Right kidney (tissue), 1 donor: ENCODE results near the gene ZNF587B.
"Not testable (repeated sequence)": the region's sequence is repeated elsewhere in the genome, so short reads cannot be mapped to it uniquely, and the experiment has no call there.

Experiments used
- DNase-seq: peaks from one replicate; pipeline ENCODE4 v3.0.0-alpha.2; 2016

ZNF587B gene

DNA sequence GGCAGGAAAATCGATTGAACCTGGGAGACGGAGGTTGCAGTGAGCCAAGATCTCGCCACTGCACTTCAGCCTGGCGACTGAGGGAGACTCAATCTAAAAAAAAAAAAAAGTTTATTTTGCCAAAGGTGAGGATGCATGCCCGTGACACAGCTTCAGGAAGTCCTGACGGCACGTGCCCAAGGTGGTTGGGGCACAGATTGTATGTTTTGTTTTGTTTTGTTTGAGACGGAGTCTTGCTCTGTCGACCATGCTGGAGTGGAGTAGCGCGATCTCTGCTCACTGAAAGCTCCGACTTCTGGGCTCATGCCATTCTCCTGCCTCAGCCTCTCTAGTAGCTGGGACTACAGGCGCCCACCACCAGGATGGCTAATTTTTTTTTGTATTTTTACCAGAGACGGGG is 12.1 kb upstream of the ZNF587B start:
- no peak for DNase-seq

DNA sequence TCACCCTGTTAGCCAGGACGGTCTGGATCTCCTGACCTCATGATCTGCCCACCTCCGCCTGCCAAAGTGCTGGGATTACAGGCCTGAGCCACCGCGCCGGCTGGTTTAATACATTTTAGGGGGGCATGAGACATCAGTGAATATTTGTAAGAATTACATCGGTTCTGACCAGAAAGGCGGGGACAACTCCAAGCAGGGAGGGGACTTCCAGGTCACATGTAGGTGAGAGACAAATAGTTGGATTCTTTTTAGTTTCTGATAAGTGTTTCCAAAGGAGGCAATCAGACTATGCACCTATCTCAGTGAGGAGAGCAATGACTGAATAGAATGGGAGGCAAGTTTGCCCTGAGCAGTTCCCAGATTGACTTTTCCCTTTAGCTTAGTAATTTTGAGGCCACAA is 11.7 kb upstream of the ZNF587B start:
- DNase-seq: no peak

DNA sequence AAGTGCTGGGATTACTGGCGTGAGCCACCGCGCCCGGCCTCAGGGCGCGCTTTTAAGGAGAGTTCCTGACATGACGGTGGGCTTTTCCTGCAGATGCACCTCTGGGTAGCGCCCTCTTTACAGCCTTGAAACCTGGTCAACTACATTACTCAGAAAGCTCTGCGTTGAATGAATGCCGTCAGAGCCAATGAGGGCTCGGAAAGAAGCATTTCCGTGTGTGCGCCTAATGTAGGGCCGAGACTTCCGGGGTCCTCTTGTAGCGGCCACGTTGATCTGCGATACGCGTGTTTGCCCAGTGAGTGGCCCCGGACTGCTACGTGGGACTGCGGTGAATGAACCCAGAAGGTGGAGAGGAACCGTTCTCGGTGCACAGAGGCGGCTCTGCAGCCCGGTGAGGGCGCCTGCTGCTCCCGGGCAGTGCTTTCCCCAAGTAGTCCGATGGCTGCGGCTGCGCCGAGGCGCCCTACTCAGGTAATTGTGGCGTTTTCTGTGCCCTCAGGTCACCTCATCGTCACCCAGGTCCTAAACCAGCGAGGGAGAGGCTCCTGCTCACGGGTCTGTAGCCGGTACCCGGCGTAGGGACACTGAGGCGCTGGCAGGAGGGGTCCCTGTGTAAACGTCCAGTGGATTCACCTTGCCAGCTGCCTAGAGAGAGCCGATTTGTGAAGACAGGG is 10.5 kb upstream of the ZNF587B start:
- DNase-seq: peak; percentile 74

DNA sequence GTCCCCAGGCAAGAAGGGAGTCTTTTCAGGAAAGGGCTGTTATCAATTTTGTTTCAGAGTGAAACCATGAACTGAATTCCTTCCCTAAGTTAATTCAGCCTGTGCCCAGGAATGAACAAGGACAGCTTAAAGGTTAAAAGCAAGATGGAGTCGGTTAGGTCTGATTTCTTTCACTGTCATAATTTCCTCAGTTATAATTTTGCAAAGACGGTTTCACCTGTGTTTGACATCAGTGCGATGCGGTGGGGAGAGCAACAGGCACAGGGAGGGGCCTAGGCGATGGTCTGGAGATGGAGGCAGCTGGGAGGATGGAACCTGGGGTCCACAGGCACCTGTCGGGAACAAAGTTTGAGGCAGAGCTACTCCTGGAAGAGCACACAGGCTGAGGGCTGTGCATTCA is 9.5 kb upstream of the ZNF587B start:
- no peak for DNase-seq

DNA sequence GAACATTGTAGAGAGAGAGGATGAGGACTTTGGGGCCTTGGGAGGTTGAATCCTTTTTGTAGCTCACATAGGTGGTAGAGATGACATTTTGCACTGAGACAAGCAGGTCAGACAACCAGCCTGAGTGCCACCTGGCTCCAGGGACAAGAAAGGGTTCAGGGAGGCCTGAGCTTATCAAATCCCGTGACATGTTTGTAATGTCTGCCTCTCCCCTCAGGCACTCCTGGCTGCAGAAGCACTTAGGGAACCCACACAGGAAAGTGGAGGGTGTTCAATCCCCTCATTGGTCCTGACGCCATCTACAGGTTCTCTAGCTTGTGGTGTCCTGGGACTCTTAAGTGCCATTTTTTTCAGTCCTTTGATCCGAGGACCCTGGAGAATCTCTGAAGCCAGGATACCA is 9.0 kb upstream of the ZNF587B start:
- not testable (repeated sequence) for DNase-seq

DNA sequence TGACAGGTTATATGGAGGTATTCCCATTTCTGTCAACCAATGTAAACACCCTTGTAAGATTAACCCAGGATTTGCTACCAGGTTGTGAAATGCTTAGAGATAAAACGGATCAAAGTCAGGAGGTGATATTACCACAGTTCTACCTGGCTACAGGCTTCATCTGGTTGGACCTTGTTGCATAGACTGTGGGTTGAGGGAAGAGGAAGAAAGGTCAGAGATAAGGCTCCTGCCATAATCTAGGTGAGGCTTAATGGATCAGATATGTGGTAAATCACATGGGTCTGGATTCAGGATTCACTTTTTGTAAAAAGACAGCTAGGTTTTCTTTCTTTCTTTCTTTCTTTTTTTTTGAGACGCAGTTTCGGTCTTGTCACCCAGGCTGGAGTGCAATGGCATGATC is 8.6 kb upstream of the ZNF587B start:
- DNase-seq: not testable (repeated sequence)

DNA sequence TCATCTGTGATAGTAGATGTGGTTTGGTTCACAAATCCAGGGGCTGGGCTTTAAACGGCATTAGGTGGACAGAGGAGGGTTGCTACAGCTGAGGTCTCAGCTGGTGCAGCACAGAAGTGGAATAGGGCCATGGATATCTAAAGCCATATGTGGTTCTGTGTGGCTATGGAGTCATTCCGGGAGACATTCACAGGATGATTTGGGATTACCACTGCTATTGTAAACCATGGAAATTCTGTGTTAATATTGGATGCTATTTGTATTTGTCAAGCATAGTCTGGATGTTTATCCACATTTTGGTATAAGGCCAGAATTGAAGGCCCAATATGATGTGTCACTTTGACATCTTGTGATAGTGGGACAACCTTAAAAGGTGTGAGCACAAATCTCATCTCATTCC is 6.9 kb upstream of the ZNF587B start:
- not testable (repeated sequence) for DNase-seq

DNA sequence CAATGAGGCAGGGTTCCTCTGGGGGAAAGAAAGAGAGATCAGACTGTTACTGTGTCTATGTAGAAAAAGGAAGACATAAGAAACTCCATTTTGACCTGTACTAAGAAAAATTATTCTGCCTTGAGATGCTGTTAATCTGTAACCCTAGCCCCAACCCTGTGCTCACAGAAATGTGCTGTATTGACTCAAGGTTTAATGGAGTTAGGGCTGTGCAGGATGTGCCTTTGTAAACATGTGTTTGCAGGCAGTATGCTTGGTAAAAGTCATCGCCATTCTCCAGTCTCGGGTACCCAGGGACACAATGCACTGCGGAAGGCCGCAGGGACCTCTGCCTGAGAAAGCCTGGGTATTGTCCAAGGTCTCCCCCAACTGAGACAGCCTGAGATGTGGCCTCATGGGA is 6.5 kb upstream of the ZNF587B start:
- DNase-seq: not testable (repeated sequence)

DNA sequence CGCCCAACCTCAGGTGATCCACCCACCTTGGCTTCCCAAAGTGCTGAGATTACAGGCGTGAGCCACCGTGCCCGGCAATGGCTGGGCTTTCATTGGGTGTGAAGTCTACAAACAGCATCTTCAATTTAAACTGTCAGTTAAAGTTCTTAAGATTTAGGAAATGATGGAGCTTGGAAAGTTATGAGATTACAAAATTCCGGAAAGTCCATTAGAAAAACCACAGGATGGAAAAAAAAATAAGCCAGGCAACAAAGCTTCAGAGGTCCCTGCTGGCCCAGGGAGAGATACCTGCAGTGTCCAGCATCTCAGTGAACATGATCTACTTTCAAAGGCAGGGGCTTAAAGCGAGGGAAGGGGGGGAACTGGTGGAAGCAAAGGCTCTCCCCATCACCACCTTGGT is 4.6 kb upstream of the ZNF587B start:
- no peak for DNase-seq

DNA sequence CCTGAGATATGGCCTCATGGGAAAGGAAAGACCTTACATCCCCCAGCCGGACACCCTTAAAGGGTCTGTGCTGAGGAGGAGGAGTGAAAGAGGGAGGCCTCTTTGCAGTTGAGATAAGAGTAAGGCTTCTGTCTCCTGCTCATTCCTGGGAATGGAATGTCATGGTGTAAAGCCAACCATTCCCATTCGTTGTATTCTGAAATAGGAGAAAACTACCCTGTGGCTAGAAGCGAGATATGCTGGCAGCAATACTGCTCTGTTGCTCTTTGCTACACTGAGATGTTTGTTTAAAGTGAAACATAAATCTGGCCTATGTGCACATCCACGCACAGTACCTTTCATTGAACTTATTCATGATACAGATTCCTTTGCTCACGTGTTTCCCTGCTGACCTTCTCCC is 783 bp upstream of the ZNF587B start:
- no peak for DNase-seq

DNA sequence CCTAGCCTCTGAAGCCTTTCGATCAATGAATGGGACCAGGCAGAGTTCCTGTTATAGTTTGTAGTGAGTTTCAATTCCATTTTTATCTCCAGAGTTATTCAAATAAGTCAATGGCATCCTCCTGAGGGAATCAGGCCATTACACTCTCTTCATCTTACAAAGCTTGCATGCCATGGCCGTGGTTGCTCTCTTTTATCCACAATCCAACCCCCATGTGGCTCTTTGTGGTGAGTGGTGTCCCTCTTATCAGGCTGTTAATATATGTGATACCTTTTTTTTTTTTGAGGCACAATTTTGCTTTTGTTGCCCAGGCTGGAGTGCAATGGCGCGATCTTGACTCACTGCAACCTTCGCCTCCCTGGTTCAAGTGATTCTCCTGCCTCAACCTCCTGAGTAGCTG is 6.9 kb downstream of the ZNF587B start:
- not testable (repeated sequence) for DNase-seq

DNA sequence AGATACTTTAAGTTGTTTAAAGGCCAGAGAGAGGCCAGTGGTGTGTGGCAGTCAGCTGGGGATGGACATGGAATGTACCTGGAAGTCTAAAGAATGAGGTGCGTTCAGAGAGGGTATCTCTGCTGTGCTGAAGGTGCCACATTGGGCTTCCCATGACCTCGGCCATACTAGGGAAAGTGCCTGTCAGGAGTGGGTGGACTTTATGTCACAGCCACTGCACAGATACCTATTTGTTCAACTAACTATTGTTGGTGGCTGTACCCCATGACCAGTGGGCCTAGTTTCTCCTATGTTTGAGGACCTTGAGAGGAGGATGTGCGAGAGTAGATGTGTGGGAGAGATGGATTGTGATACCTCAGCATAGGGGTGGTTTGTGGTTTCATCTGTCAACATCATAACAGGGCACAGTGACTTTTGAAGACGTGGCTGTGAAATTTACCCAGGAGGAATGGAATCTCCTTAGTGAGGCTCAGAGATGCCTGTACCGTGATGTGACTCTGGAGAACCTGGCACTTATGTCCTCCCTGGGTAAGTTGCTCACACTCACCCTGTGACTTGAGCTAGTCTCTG is 8.6 kb downstream of the ZNF587B start:
- DNase-seq: not testable (repeated sequence)

DNA sequence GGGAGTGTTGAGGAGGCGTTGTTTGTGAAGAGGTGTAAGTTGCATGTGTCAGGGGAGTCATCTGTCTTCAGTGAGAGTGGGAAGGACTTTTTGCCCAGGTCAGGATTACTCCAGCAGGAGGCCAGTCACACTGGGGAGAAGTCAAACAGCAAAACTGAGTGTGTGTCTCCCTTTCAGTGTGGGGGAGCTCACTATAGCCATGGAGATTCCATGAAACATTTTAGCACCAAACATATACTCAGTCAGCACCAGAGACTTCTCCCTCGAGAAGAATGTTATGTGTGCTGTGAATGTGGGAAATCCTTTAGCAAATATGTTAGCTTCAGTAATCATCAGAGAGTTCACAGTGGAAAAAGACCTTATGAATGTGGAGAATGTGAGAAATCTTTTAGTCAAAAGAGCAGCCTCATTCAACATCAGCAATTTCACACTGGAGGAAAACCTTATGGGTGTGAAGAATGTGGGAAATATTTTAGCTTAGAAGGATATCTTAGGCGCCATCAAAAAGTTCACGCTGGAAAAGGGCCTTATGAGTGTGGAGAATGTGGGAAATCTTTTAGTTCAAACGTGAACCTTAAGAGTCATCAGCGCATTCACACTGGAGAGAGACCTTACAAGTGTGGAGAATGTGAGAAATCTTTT is 11.1 kb downstream of the ZNF587B start:
- no peak for DNase-seq

DNA sequence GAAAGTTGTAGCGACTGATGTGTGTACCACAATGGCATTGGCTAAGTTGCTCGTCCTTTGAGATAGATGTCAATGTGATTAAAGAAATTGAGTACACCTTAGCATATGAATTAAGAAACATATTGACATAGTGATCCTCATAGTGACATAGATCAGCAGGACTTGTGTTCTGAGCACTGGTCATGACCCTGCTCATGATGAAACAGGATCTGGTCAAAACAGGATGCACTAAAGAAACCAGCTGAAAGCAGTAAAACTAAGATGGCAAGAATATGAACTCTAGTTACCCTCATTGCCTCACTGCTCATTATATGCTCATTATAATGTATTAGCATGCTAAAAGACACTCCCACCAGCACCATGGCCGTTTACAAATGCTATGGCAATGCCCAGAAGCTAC is 17.1 kb downstream of the ZNF587B start:
- DNase-seq: not testable (repeated sequence)

DNA sequence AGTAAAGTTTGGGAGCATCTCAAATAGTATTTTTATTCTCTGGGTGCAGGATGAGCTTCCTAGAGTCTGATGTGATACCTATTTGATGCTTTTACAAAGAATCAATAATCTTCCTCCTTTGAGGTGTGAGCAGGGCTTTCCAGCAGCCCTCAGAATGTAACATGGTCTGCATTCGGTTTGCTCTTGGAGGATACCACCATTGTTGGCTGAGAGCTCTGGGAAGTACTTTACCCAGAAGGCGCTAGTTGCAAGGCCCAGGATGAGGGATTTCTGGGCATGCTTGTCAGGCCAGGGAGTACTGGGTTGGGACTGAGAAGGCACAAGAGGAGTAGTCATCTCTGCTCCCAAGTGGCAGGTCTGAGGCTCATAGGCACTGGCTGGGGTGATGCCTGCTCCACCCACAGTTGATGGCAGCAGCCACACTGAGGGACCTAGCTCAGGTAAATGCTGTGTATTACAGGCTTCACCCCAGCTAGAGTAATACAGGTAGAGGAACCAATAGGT is 19.1 kb downstream of the ZNF587B start:
- DNase-seq: not testable (repeated sequence)

DNA sequence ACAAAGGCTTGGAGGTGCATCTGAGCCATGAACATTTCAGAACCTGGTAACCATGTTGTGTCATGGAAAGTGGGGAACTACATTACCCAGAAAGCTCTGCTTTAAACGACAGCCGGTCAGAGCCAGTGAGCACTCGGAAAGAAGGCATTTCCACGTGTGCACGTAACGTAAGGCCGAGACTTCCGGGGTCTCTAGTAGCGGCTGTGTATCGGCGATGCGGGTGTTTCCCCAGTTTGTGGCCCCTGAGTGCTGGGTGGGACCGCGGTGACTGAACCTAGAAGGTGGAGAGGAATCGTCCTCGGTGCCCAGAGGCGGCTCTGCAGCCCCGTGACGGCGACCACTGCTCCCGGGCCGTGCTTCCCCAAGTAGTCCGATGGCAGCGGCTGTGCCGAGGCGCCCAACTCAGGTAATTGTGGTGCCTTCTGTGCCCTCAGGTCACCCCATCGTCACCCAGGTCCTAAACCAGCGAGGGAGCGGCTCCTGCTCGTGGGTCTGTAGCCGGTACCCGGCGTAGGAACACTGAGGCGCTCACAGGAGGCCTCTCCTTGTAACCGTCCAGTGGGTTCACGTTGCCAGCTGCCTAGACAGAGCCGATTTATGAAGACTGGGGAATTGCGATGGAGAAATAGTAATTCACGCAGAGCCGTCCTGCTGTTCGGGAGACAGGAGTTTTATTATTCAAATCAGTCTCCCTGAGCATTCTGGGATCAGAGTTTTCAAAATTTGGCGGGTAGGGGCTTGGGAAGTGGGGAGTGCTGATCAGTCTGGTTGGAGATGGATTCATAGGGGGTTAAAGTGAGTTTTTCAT is 19.8 kb downstream of the ZNF587B start, which contains the start of gene ZNF587:
TSS of gene ZNF587 (plus strand) at position 194 of the 808 bp plus-strand sequence. CDS start at position 374, 180 bp downstream.
- DNase-seq: peak; percentile 61

DNA sequence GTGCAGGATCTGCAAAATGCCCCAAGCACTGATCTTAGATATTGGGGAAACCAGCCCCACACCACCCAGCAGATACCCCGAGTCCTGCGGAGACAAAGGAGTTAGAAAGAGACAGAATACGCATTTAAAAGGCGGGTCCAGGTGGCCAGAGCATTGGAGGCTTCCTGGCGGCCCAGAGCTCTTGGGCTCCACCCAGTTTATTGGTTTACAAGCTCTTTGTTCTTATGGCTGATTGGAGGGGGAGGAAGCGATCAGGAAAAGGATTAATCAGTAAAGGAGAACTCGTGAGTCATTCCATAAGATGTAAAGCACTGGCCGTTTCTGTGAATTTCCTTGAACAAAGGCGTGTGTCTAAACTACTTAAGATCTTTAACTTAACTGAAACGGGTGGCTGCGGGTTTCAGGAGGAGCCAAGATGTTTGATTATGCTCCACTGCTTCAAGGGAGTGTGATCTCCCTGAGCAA is 20.5 kb downstream of the ZNF587B start:
- peak; percentile 34 for DNase-seq

DNA sequence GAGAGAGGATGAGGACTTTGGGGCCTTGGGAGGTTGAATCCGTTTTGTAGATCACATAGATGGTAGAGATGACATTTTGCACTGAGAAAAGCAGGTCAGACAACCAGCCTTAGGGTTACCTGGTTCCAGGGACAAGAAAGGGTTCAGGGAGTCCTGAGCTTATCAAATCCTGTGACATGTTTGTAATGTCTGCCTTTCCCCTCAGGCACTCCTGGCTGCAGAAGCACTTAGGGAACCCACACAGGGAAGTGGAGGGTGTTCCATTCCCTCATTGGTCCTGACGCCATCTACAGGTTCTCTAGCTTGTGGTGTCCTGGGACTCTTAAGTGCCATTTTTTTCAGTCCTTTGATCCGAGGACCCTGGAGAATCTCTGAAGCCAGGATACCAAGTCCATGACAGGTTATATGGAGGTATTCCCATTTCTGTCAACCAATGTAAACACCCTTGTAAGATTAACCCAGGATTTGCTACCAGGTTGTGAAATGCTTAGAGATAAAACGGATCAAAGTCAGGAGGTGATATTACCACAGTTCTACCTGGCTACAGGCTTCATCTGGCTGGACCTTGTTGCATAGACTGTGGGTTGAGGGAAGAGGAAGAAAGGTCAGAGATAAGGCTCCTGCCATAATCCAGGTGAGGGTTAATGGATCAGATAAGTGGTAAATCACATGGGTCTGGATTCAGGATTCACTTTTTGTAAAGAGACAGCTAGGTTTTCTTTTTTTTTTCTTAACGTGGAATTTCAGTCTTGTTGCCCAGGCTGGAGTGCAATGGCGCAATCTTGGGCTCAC is 21.9 kb downstream of the ZNF587B start:
- not testable (repeated sequence) for DNase-seq

DNA sequence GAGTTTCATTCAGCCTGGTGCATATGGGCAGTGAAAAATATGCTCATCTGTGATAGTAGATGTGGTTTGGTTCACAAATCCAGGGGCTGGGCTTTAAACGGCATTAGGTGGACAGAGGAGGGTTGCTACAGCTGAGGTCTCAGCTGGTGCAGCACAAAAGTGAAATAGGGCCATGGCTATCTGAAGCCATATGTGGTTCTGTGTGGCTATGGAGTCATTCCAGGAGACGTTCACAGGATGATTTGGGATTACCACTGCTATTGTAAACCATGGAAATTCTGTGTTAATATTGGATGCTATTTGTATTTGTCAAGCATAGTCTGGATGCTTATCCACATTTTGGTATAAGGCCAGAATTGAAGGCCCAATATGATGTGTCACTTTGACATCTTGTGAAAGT is 24.0 kb downstream of the ZNF587B start:
- DNase-seq: not testable (repeated sequence)

DNA sequence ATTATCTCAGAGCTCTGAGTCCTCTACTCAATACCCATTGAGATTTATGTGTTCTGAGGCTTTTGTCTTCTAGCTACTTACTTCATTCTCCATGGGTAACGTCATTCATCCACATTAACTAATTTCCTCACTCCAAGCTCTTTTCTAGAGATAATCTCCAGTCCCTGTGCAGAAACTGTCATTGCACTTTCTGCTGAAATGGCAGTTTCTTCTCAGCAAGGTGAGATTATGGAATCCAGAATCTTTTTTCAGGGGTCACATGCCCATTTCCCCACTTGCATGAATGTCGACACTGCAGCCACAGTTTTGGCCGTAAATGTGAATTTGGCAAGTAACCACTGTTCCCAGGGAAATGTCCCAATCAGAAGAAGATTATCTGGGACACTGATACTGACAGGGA is 32.3 kb downstream of the ZNF587B start:
- not testable (repeated sequence) for DNase-seq

DNA sequence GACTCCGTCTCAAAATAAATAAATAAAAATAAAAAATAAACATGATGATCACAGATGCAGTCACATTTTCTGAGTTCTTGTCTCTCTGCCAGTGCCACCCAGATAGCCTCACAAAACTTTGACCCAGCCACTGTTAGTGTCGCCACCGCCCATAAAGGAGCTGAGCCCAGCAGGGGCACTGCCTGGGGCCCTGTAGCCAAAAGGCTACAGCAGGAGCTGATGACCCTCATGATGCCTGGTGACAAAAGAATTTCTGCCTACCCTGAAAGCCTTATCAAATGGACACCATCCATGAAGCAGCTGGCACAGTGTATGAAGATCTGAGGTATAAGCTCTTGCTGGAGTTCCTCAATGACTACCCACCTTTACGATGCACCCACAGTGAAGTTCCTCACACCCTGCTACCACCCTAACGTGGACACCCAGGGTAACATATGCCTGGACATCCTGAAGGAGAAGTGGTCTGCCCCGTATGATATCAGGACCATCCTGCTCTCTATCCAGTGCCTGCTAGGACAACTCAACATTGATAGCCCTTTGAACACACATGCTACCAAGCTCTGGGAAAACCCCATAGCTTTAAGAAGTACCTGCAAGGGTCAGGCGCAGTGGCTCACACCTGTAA is 37.9 kb downstream of the ZNF587B start:
- no peak for DNase-seq
